GM20000 (cell line): Measurements from ENCODE around the gene BMERB1.

Experiments
- DNase-seq: peaks from one replicate; pipeline ENCODE4 v3.0.0; 2012; ENCODE audit warnings: low spot score
- TF ChIP-seq, protein P1 (sequence below): IDR thresholded peaks from 2 replicates; pipeline ENCODE4 v1.5.1; 2012; ENCODE audit warnings: mild to moderate bottlenecking, control low read depth; ENCODE audit errors: extremely low read depth, missing control alignments

BMERB1 gene

DNA sequence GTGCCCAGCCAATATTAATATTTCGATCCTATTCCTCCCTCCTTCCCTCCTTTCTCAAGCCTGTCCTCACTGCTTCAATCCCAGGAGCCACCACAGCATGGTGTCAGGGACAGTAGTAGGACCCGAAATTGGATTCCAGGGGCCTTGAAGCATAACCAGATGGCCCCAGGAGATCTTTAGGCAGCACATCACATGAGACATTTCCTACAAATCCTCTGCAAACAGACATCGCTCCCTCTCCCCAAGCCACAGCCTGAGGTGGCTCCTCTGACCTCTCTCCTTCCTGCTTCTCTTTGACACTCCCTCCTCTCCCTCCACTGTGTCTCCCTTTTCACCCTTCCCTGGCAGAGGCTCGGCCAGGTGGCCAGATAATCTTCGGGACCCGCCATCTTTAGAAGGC, 76.6 kb downstream of the BMERB1 start:
- no peak for DNase-seq
- TF ChIP-seq, protein P1, sequence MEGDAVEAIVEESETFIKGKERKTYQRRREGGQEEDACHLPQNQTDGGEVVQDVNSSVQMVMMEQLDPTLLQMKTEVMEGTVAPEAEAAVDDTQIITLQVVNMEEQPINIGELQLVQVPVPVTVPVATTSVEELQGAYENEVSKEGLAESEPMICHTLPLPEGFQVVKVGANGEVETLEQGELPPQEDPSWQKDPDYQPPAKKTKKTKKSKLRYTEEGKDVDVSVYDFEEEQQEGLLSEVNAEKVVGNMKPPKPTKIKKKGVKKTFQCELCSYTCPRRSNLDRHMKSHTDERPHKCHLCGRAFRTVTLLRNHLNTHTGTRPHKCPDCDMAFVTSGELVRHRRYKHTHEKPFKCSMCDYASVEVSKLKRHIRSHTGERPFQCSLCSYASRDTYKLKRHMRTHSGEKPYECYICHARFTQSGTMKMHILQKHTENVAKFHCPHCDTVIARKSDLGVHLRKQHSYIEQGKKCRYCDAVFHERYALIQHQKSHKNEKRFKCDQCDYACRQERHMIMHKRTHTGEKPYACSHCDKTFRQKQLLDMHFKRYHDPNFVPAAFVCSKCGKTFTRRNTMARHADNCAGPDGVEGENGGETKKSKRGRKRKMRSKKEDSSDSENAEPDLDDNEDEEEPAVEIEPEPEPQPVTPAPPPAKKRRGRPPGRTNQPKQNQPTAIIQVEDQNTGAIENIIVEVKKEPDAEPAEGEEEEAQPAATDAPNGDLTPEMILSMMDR: no peak

DNA sequence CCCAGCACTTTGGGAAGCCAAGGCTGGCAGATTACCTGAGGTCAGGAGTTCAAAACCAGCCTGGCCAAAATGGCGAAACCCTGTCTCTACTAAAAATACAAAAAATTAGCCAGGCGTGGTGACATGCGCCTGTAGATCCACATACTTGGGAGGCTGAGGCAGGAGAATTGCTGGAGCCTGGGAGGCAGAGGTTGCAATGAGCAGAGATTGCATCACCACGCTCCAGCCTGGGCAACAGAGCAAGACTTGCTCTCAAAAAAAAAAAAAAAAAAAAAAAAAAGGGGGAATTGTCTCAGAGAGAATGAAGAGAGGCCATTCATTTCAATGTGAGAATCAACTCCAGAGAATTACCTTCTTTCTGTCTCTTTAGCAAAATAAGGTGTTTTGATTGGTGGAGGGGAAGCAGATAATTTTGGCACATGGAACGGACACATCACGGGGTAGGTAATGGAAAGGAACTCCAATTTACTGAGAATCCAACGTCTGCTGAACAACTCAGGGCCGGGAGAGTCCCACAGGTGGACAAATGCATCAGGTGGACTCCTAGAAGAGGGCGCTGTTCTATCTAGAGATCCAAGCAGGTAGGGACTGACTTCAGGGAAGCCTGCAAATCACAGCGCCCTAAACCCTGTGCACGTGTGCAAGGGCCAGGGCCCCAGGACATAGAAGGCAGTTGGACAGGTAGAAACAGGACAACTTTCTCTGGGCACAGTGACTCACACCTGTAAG, 77.5 kb downstream of the BMERB1 start:
- TF ChIP-seq, protein P1: no peak

GRCh38 chr16:15513156-15513555, 78.8 kb downstream of the BMERB1 start:
- DNase-seq: no peak
- TF ChIP-seq, protein P1: no peak

More for the DNA sequence above, 77.5 kb downstream of the BMERB1 start:
- no peak for DNase-seq

DNA sequence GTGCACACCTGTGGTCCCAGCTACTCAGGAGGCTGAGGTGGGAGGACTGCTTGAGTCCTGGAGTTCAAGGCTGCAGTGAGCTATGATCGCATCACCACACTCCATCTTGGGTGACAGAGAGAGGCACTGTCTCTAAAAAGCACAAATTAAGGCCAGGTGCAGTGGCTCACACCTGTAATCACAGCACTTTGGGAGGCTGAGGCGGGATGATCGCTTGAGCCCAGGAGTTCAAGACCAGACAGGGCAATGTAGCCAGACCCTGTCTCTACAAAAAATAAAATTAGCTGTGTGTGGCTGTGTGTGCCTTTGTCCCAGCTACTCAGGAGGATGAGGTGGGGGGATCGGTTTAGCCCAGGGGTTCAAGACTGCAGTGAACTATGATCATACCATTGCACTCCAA, 81.6 kb downstream of the BMERB1 start:
- TF ChIP-seq, protein P1: no peak

GRCh38 chr16:15516609-15517008, 82.2 kb downstream of the BMERB1 start:
- TF ChIP-seq, protein P1: no peak
- DNase-seq: no peak

More for the DNA sequence above, 81.6 kb downstream of the BMERB1 start:
- DNase-seq: no peak

DNA sequence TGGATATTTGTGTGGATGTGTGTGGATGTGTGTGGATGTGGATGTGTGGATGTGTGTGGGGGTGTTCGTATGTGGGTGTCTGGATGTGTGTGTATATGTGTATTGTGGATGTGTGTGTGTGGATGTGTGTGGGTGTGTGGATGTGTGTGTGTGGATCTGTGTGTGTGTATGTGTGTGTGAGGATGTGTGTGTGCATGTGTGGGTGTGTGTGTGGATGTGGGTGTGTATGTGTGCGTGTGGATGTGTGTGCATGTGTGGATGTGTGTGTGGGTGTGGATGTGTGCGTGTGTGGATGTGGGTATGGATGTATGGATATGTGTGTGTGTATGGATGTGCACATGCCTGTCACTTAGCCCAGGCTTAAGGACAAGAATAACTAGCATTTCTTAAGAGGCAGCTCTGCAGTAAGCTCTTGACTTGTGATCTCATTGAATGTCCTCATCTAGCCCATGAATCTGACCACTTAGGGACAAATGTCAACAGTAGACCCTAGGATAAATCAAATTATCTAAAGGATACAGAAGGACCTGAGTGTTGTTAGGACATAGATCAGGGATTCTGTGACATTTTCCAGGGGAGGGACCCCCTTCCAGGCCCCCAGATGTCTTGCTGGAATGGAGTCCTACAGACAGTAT, 83.5 kb downstream of the BMERB1 start:
- DNase-seq: no peak
- TF ChIP-seq, protein P1: no peak

- DNase-seq: no peak
Observed at GRCh38 chr16:15518381-15519351, 84.3 kb downstream of the BMERB1 start.

More at GRCh38 chr16:15518381-15519351, 84.3 kb downstream of the BMERB1 start:
- TF ChIP-seq, protein P1: no peak
